ENCODE data around the gene ACOXL. TPM values are rescaled to one million over a fixed set of nuclear protein-coding genes. Genes with fewer than 3 reads are reported as not detected.
"Not testable (repeated sequence)": the region's sequence is repeated elsewhere in the genome, so short reads cannot be mapped to it uniquely, and the experiment has no call there.

The ACOXL gene
- total RNA-seq, 1 experiment from 2014 or later: not detected

DNA sequence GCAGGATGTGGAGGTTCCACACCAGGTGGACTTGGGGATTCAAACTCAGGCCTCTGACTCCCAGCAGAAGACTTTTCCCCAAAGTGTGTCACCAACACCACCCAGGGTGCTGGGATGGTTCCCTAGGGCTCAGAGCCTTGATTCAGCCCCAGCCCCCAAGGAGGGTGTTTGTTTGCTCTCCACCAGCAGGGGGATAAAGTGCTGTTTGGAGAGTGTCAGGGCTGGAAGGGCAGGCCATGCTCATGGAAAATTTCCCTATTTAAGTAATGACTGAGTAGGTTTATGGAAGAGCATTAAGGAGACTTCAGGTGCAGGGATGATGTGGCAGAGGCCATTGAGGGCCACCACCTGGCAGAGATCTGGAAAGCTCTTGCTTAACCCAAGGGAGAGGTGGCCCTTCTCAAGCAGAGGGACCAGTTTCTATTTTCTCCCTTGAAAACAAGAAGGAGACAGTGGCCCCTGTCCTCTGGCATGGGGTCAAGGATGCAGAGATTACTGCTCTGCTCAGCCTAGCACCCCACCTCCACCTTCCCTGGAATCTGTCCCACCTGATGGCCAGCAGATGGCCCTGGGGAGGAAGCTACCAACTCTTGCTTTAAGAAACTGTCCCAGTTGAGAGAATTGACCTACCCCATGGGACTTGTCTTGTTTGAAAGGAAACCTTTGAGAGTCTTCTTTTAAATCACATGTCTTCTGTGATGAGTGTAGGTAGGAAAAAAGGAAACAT, 122.1 kb downstream of the ACOXL start:
- DNase-seq (ENCODE audit: low spot score): no peak

DNA sequence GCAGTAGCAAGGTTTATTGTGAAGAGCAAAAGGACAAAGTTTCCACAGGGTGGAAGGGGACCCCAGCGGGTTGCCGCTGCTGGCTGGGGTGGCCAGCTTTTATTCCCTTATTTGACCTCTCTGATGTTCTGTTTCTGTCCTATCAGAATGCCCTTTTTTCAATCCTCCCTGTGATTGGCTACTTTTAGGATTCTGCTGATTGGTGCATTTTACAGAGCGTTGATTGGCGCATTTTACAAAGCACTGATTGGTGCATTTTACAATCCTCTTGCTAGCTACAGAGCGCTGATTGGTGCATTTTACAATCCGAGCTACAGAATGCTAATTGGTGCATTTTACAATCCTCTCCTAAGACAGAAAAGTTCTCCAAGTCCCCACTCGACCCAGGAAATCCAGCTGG, 123.5 kb downstream of the ACOXL start:
- not testable (repeated sequence) for DNase-seq (ENCODE audit: low spot score)

GRCh38 chr2:110858135-110858725, 125.9 kb downstream of the ACOXL start:
- no peak for DNase-seq (ENCODE audit: low spot score)

DNA sequence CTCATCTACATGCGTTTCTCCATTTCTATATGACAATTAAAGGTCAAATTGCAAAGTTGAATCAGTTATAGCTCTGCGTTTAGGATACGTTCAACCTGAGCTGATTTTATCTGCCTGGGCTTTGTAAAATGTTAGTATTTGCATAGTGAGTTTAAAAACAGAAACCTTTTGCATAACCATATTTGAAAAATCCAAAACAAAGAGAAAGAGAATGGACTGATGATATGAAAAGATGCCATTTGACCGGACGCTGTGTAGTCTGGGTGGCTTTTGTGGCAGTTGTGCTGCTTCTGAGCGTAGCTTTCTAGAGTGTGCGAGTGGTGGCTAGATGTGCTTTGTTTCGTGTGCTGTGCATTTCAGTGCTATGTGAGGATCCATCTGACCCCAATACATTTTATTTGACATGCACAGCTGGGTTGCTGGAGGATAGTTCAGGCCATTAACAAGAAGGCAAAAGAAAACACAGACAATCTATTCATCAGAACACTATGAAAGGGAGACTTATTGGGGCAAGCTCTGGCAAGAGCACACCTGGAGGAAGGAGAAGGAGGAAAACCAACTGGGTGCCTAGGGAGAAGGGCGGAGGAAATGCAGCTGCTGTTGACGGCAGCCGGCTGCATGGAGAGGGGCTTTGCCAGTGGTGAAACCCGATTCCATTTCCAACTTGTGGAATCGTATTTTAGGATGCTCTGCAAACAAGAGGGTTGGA, 126.8 kb downstream of the ACOXL start:
- no peak for DNase-seq (ENCODE audit: low spot score)

- DNase-seq (ENCODE audit: low spot score): no peak
Measured at GRCh38 chr2:110860630-110861029, 128.3 kb downstream of the ACOXL start.

GRCh38 chr2:110861616-110862260, 129.4 kb downstream of the ACOXL start:
- no peak for DNase-seq (ENCODE audit: low spot score)

- no peak for DNase-seq (ENCODE audit: low spot score)
Measured at GRCh38 chr2:110863726-110864125, 131.4 kb downstream of the ACOXL start.

- DNase-seq (ENCODE audit: low spot score): no peak
Measured at GRCh38 chr2:110864176-110864575, 131.8 kb downstream of the ACOXL start.

DNA sequence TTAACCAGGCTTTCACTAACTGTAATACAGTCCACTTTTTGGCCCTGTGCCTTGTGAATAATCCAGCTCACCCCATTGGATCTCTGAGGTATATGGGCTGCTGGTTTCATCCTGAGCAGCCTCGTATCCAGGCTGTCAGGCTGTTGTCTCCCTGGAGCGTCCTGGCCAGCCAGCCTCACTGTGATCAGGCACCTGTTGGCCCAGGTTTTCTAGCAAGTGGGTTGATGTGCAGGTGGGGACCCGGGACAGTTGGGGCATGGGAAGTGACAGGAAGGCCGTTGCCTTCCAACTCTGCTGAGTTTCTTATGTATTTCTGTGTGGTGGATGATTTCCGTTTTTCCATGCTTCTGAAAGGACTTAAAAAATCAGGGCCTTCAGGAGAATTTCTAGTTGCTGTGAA, 132.4 kb downstream of the ACOXL start:
- no peak for DNase-seq (ENCODE audit: low spot score)

DNA sequence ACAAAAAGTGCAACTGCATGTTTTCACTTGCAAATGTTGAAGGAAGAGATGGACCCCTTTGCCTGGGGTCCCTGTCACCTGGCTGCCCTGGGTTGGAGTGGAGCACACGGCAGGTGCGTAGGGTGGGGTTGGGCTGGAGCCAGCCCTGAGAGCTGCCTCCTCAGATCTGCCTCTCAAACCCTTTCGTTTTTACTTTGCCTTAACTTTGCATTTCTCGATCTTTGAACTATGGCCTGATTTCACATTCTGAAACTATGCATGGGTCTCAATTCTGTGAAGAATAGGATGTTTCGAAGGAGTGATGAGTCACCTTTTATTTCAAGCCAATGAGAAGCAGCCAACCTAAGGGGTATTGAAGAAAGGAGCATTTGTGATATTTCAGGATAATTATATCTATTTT, 132.8 kb downstream of the ACOXL start:
- no peak for DNase-seq (ENCODE audit: low spot score)

GRCh38 chr2:110866045-110866444, 133.7 kb downstream of the ACOXL start:
- no peak for DNase-seq (ENCODE audit: low spot score)

DNA sequence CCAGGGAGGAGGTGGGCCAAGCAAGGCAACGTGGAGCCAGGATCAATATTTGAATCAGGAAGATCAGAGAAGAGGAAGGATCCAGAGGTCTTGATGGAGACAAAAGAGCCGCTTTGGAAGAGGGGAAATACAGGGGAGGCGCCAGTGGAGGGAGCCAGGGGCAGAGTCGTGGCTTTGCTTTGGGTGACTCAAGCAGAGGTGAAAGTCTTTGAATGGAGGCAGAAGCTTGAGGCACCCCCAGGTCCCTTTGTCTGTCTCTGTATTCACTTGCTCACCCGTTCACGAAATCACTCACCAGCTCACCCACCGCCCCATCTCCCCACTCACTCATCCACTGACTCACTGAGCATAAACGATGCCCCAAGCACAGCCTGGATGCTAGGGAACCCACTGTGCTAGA, 134.1 kb downstream of the ACOXL start:
- DNase-seq (ENCODE audit: low spot score): no peak

DNA sequence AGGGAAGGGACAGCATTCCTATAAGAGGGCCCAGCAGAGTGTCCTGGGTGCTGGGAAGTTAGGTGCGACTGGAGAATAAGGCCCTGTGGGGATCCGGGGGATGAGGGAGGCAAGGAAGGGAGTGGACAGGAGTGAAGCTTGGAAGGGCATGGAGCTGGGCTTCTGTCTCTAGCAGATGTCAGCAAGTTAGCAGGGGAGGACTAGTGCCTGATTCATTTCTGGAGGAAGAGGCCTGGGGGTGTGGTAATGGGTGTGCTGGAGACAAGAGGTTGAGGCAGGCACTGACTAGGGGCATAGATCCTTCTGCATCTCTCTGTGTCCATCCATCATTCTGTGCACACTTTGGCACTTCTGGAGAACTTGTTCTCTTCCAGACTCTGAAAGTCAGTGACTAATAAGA, 134.7 kb downstream of the ACOXL start:
- no peak for DNase-seq (ENCODE audit: low spot score)

DNA sequence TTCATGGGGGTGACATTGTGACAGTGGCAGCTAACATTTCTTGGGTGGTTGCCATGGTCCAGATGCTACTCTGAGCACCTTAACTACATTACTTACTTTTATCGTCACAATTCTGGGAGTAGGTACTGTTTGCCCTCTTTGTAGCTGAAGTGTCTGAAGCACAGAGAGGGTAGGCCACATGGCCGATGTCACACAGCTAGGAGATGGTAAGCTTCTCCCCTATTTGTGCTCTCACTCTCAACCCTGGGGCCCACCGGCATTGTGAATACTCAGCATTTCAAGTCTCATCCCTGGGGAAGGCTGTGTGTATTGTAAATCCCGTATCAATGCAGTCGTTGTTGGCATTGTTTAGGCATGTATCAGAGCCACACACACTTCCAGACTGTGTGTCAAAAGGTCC, 136.6 kb downstream of the ACOXL start:
- DNase-seq (ENCODE audit: low spot score): no peak

- DNase-seq (ENCODE audit: low spot score): peak; percentile 93
Measured at GRCh38 chr2:110869472-110870446, 137.4 kb downstream of the ACOXL start.

DNA sequence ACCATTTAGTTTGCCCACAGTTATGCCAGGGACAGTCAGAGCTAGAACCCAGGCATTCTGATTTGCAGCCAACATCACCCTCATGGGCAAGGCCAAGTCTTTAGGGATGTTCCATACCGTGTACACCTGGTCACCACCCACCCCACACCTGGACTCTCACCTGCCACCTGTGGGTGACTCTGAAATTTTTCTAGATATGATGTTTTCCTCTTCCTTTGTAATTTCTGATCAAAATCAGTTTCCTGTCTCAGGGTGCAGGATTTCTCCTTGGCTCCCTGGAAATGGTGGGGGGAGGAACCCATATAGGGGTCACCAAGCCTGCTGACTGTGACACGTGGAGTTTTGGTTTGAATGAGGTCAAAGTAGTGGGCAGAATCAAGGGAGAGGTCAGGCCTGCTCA, 138.2 kb downstream of the ACOXL start:
- DNase-seq (ENCODE audit: low spot score): no peak

GRCh38 chr2:110871637-110872036, 139.3 kb downstream of the ACOXL start:
- DNase-seq (ENCODE audit: low spot score): no peak

GRCh38 chr2:110872521-110872920, 140.1 kb downstream of the ACOXL start:
- no peak for DNase-seq (ENCODE audit: low spot score)

DNA sequence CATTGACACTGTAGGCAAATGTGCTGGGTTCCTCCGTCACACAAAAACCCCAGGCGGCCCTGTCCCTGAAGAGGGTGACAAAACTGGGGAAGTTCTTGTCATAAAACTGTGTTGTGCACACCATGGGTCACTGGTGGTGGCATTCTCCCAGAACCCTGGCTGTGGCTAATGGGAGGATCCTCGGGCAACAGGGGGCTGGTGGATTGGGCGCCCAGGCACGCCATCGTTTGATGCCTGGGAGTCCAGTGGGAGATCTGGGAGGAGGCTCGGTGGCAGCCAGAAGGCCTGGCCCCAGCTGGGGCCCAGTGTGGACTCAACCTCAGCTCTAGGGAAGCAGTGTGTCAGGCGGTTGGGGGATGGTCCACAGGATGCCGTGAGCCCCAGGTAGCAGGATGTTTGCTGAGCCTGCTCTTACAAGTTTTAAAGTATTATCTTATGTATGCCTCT, 140.7 kb downstream of the ACOXL start:
- DNase-seq (ENCODE audit: low spot score): no peak

DNA sequence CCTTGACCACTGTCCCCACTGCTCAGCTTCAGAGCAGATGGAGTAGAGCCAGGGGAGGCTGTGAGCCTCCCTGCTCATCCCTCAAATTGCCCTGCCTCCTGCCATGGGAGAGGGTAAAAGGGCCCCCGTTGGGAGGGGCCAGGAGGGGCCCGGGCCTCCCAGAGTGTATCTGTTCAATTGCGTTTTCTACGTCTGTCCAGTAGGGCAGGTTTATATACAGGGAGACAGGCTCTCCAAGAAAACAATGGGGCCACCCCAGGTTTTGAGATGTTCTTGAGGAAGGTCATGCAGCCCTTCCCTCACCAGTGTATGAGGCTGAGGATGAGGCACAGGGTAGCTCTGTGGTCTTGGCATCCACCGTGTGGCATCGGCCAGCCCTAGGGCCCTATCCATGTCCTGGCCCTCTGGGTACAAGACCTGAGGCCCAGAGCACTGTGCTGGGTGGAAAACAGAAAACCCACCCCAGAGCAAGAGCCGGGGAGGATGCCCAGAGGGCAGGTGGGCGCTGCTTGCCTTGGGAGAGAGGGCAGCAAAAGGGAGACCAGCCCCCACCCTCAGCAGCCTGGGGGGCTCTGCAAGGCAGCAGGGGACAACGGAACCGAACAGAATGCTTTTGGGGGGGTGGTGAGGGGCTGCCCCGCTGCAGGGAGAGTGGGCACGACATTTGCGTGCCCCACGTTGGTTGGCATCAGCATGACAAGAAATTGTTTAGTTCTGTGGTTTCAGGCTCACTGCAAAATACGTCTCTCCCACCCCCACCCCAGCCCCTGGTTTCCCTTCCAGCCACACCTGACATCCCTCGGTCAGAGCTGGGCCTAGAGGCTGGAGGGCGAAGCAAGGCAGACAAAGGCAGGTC, 141.5 kb downstream of the ACOXL start:
- DNase-seq (ENCODE audit: low spot score): no peak

All from A172 (cell line).